ENCODE measurements around the gene OR51B4.
A peak's percentile ranks its signal among the peaks of the same experiment; 100 is the strongest.

The OR51B4 gene

GRCh38 chr11:5293028-5293427 is 8.7 kb downstream of the OR51B4 start:
- DNase-seq, result no peak

GRCh38 chr11:5291207-5291838 is 10.4 kb downstream of the OR51B4 start:
- no peak for DNase-seq

- no peak for DNase-seq
Observed at GRCh38 chr11:5290106-5290505, 11.6 kb downstream of the OR51B4 start.

GRCh38 chr11:5289696-5290095 is 12.1 kb downstream of the OR51B4 start:
- no peak for DNase-seq

- DNase-seq, result no peak
Observed at GRCh38 chr11:5288906-5289550, 12.7 kb downstream of the OR51B4 start.

GRCh38 chr11:5288108-5288905 is 13.4 kb downstream of the OR51B4 start:
- DNase-seq, result no peak

GRCh38 chr11:5286901-5287300 is 14.8 kb downstream of the OR51B4 start:
- DNase-seq, result no peak

- no peak for DNase-seq
Observed at GRCh38 chr11:5286351-5286750, 15.4 kb downstream of the OR51B4 start.

GRCh38 chr11:5285703-5286340 is 15.9 kb downstream of the OR51B4 start:
- DNase-seq, result no peak

- no peak for DNase-seq
Observed at GRCh38 chr11:5284637-5285036, 17.1 kb downstream of the OR51B4 start.

- DNase-seq, result no peak
Observed at GRCh38 chr11:5283882-5284281, 17.9 kb downstream of the OR51B4 start.

- no peak for DNase-seq
Observed at GRCh38 chr11:5283086-5283485, 18.7 kb downstream of the OR51B4 start.

- DNase-seq, result no peak
Observed at GRCh38 chr11:5282628-5283027, 19.1 kb downstream of the OR51B4 start.

GRCh38 chr11:5281596-5281995 is 20.1 kb downstream of the OR51B4 start:
- DNase-seq, result no peak

GRCh38 chr11:5280582-5281102 is 21.1 kb downstream of the OR51B4 start:
- peak in 1 of 2 donors; percentile 8 for DNase-seq

GRCh38 chr11:5279471-5280090 is 22.2 kb downstream of the OR51B4 start:
- DNase-seq, result no peak

GRCh38 chr11:5277807-5278382 is 23.9 kb downstream of the OR51B4 start:
- DNase-seq, result no peak

- DNase-seq, result no peak
Observed at GRCh38 chr11:5276697-5277096, 25.0 kb downstream of the OR51B4 start.

GRCh38 chr11:5275369-5276110 is 26.2 kb downstream of the OR51B4 start:
- no peak for DNase-seq

GRCh38 chr11:5274395-5274794 is 27.4 kb downstream of the OR51B4 start:
- DNase-seq, result no peak

GRCh38 chr11:5272395-5273017 is 29.2 kb downstream of the OR51B4 start:
- DNase-seq, result no peak

All from stimulated activated CD4-positive, alpha-beta T cell treated with anti-CD3 and anti-CD28 coated beads, Interleukin-2, amount 100 ng/mL, for 24 hours (primary cell).